IMR-90 (cell line): Measurements from ENCODE around the gene BLOC1S6. TPM values are rescaled to one million over a fixed set of nuclear protein-coding genes. Genes with fewer than 3 reads are reported as not detected.

Source experiments
- ATAC-seq: fragments of 200-7000 bp; cut with Tn5 transposase; 2 replicates; pipeline ENCODE4 v1.9.1; 2020; ENCODE audit warnings: low read depth, mild to moderate bottlenecking, moderate library complexity
- BruUV-seq: library from RNA; stranded (reverse); fragments of 400-500 nt; replicated peaks from 2 replicates; lab custom pipeline; 2021; lab: Mats Ljungman, UMichigan
- CTCF ChIA-PET: fragments of 300-600 bp; formaldehyde crosslinking; extraction: SDS; loops from one replicate; lab custom pipeline; 2021; ENCODE audit warnings: antibody characterized with exemption; lab: Yijun Ruan, JAX
- POLR2A ChIA-PET: fragments of 300-600 bp; sonication (Branson Sonifier 250); formaldehyde crosslinking; loops from one replicate; lab custom pipeline; 2022; ENCODE audit warnings: antibody characterized with exemption; ENCODE audit not compliant: unreplicated experiment; lab: Charles Lee
- DNase-seq: peaks from one replicate; pipeline ENCODE4 v3.0.0; 2013
- H2AFZ ChIP-seq: replicated peaks from 2 replicates; pipeline ENCODE3; 2013; ENCODE audit warnings: low read length, mild to moderate bottlenecking; ENCODE audit not compliant: poor library complexity
- H2AK5ac ChIP-seq: 2 replicates; pipeline ENCODE4 v1.6.1; 2013; ENCODE audit warnings: low read depth, low read length, inconsistent platforms
- H2AK9ac ChIP-seq: replicated peaks from 2 replicates; pipeline ENCODE3; 2013; ENCODE audit warnings: mild to moderate bottlenecking, low read depth, low read length, moderate library complexity; ENCODE audit not compliant: poor library complexity
- H2BK120ac ChIP-seq: 2 replicates; pipeline ENCODE4 v1.6.1; 2013; ENCODE audit warnings: low read depth, low read length, inconsistent platforms
- H2BK15ac ChIP-seq: 3 replicates; pipeline ENCODE4 v1.6.1; 2013; ENCODE audit warnings: low read depth, low read length, inconsistent platforms
- H2BK20ac ChIP-seq: 2 replicates; pipeline ENCODE4 v1.6.1; 2013; ENCODE audit warnings: low read depth, mild to moderate bottlenecking, inconsistent platforms, low read length, moderate library complexity
- H2BK5ac ChIP-seq: 2 replicates; pipeline ENCODE4 v1.6.1; 2013; ENCODE audit warnings: mild to moderate bottlenecking, low read depth, low read length, inconsistent platforms; ENCODE audit not compliant: poor library complexity, severe bottlenecking
- H3K14ac ChIP-seq: replicated peaks from 2 replicates; pipeline ENCODE4 v1.6.1; 2013; ENCODE audit warnings: low read depth, low read length, inconsistent platforms
- H3K18ac ChIP-seq: 2 replicates; pipeline ENCODE4 v1.6.1; 2013; ENCODE audit warnings: low read depth, low read length, control low read depth
- H3K23ac ChIP-seq: 2 replicates; pipeline ENCODE4 v1.6.1; 2013; ENCODE audit warnings: low read depth, low read length, inconsistent platforms
- H3K27ac ChIP-seq: 2 replicates; pipeline ENCODE4 v1.5.1; 2013; ENCODE audit warnings: mild to moderate bottlenecking, control low read depth, low read length; ENCODE audit not compliant: insufficient read depth
- H3K27me3 ChIP-seq: 2 replicates; pipeline ENCODE4 v1.6.1; 2013; ENCODE audit warnings: low read length; ENCODE audit not compliant: control insufficient read depth, insufficient read depth
- H3K36me3 ChIP-seq: 2 replicates; pipeline ENCODE4 v1.6.1; 2013; ENCODE audit warnings: low read length, mixed read lengths; ENCODE audit not compliant: control insufficient read depth, insufficient read depth
- H3K4ac ChIP-seq: 2 replicates; pipeline ENCODE4 v1.6.1; 2013; ENCODE audit warnings: low read depth, low read length, inconsistent platforms
- H3K4me1 ChIP-seq: 2 replicates; pipeline ENCODE4 v1.6.1; 2013; ENCODE audit warnings: low read length, mixed read lengths; ENCODE audit not compliant: control insufficient read depth, insufficient read depth
- H3K4me2 ChIP-seq: 2 replicates; pipeline ENCODE4 v1.6.1; 2013; ENCODE audit warnings: low read depth, mild to moderate bottlenecking, control low read depth, low read length, moderate library complexity
- H3K4me3 ChIP-seq: 2 replicates; pipeline ENCODE4 v1.5.1; 2013; ENCODE audit warnings: low read depth, mild to moderate bottlenecking, control low read depth, low read length, moderate library complexity; ENCODE audit not compliant: insufficient read depth
- H3K56ac ChIP-seq: 2 replicates; pipeline ENCODE4 v1.6.1; 2013; ENCODE audit warnings: low read length, inconsistent platforms; ENCODE audit not compliant: insufficient read depth; ENCODE audit errors: extremely low read depth
- H3K79me1 ChIP-seq, 2 experiments: 2 replicates each; pipeline ENCODE4 v1.6.1; 2013; ENCODE audit warnings: low read length in 2 of 2, inconsistent platforms in 1 of 2, low read depth in 1 of 2
- H3K9ac ChIP-seq: 2 replicates; pipeline ENCODE4 v1.6.1; 2013; ENCODE audit warnings: low read depth, low read length, control low read depth
- H3K9me1 ChIP-seq: 2 replicates; pipeline ENCODE4 v1.6.1; 2013; ENCODE audit warnings: low read length, inconsistent platforms; ENCODE audit not compliant: insufficient read depth
- H3K9me3 ChIP-seq: 2 replicates; pipeline ENCODE4 v1.6.1; 2013; ENCODE audit warnings: low read length; ENCODE audit not compliant: control insufficient read depth, insufficient read depth
- H4K20me1 ChIP-seq: 2 replicates; pipeline ENCODE4 v1.6.1; 2013; ENCODE audit warnings: low read length, inconsistent platforms; ENCODE audit not compliant: insufficient read depth
- H4K5ac ChIP-seq: 2 replicates; pipeline ENCODE4 v1.6.1; 2013; ENCODE audit warnings: mild to moderate bottlenecking, low read depth, low read length, control low read depth
- H4K8ac ChIP-seq, 2 experiments: 2 replicates each; pipeline ENCODE4 v1.6.1; 2013; ENCODE audit warnings: low read depth in 2 of 2, low read length in 2 of 2, control low read depth in 1 of 2, inconsistent platforms in 1 of 2
- H4K91ac ChIP-seq: 2 replicates; pipeline ENCODE4 v1.6.1; 2013; ENCODE audit warnings: low read depth, low read length, inconsistent platforms; ENCODE audit not compliant: insufficient read depth
- CEBPB ChIP-seq: IDR thresholded peaks from 2 replicates; pipeline ENCODE4 v1.6.1; 2012; ENCODE audit warnings: low read depth, low read length, improper control_type of control experiment
- MAZ ChIP-seq: IDR thresholded peaks from 2 replicates; pipeline ENCODE4 v1.6.1; 2012; ENCODE audit warnings: low read depth, mild to moderate bottlenecking, low read length, improper control_type of control experiment, moderate library complexity, borderline replicate concordance
- NFE2L2 ChIP-seq: fragments of 150-350 bp; IDR thresholded peaks from 2 replicates; pipeline ENCODE4 v1.6.1; 2016; ENCODE audit warnings: low read depth, mild to moderate bottlenecking, low read length
- RCOR1 ChIP-seq: IDR thresholded peaks from 2 replicates; pipeline ENCODE4 v1.6.1; 2012; ENCODE audit warnings: mild to moderate bottlenecking, low read length, improper control_type of control experiment; ENCODE audit not compliant: insufficient replicate concordance
- WGBS, 2 experiments: methylation state at CpG; one replicate each; pipeline versions ENCODE4 v1.1.5 to v1.1.7; 2013; ENCODE audit warnings: missing lambda C conversion rate in 2 of 2; ENCODE audit not compliant: insufficient read length in 1 of 2; ENCODE audit errors: extremely low coverage in 2 of 2; 5-methylcytosine and 5-hydroxymethylcytosine counted together
- dilution Hi-C: fragments of 300-500 bp; cut with HindIII; formaldehyde crosslinking; loops from one replicate; pipeline ENCODE4 v1.14.3; 2018; ENCODE audit warnings: low sequenced_read_pairs; ENCODE audit not compliant: unreplicated experiment
- in situ Hi-C: fragments of 300-500 bp; cut with MboI; formaldehyde crosslinking; loops from 3 replicates; pipeline ENCODE4 v1.14.3; 2019; ENCODE audit warnings: low sequenced_read_pairs, inconsistent platforms, mixed read lengths
- intact Hi-C: fragments of 100-400 bp; cut with micrococcal nuclease; formaldehyde crosslinking; loops from 2 replicates; pipeline ENCODE4 v1.10.0; 2022
- polyA plus RNA-seq, 3 experiments: library from polyadenylated mRNA; depleted of rRNA; stranded (reverse); fragments of >200 nt; gene quantifications; 2 replicates each; pipeline ENCODE4 v1.2.3, GENCODE V29; 2012; ENCODE audit warnings: low replicate concordance in 1 of 3
- total RNA-seq: library from RNA; depleted of rRNA; stranded (reverse); fragments of >200 nt; gene quantifications from 2 replicates; pipeline ENCODE4 v1.2.3, GENCODE V29; 2012

BLOC1S6 gene
- total and polyA plus RNA-seq, 2 of the 4 experiments (the other 2 are of a cell fraction): 21.7 to 40.9 TPM

DNA sequence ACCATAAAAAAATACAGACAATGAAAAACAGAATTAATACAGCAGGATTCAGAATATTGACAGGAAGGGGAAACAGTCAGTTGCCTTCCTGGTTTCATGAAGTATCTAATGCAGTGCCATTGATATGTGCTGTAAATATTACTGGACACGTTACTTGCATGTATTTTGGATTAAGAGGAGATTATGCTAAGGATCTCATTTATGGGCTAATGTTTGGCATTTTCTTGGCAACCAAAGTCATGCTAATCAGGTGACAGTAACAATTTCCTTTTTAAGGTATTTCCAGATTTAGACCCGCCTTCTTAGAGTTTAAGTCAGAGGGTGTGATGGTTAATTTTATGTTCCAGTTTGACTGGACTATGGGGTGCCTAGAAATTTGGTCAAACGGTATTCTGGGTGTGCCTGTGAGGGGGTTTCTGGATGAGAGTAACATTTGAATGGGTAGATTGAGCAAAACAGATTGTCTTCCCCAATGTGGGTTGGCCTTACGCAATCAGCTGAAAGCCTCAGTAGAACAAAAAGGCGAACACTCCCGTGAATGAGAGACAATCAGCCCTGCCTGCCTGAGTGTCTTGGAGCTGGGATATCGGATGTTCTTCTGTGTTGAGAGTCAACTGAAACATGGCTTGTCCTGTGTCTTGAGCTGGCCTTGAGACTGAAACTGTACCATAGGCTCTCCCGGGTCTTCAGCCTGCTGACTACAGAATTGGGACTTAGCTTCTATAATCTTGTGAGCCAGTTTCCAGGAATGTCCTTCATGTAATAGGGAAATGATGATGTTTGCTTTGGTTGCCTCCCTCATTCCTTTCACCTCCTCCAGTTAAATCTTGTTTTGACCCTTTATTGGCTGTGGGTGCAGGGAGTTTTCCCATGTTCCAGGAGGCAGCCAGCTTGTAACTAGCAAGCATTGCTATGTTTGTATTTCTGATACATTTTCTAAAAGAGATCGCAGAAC, 58.1 kb downstream of the BLOC1S6 start:
- BruUV-seq: no TSS peak
- dilution Hi-C loops: no loop called here
- H3K79me1 ChIP-seq: peaks cover 5 to 26% of the 10 kb centered on the region in 2 experiments; a peak in 2 of 4 replicates
- no peak overlapping the region for H3K9ac ChIP-seq
- H3K9me1 ChIP-seq: peaks cover 23% of the 10 kb centered on the region
- peak overlapping the region; percentile 25; the same call in 1 of the 2 replicates for H3K23ac ChIP-seq
- H3K4me2 ChIP-seq: peak overlapping the region; percentile 48
- H4K8ac ChIP-seq: peak overlapping the region; percentile 58 to 75; a peak in 3 of 4 replicates
- TF ChIP-seq MAZ (no peak), NFE2L2 (no peak), CEBPB (peak; percentile 92), RCOR1 (no peak)
- H4K5ac ChIP-seq: peak overlapping the region; percentile 51
- H3K9me3 ChIP-seq: no peaks in the 10 kb centered on the region
- peak overlapping the region; percentile 86 for H2BK20ac ChIP-seq
- peak overlapping the region; percentile 93 for H2AK5ac ChIP-seq
- H3K56ac ChIP-seq: 0 out of 2 replicates have a peak overlapping the region, but pooled peaks have one; percentile 12
- peak overlapping the region; percentile 38 for H2AFZ ChIP-seq
- peak overlapping the region; percentile 89 for H3K4ac ChIP-seq
- H2BK15ac ChIP-seq: peak overlapping the region; percentile 98
- DNase-seq (peak; percentile 86), ATAC-seq (peak; percentile 27)
- H3K18ac ChIP-seq: peak overlapping the region; percentile 85
- peak overlapping the region; percentile 88 for H2BK120ac ChIP-seq
- ChIA-PET CTCF (interaction anchor here (1.2 kb wide), 1 partner anchor 24 kb away, joined by 3 read pairs; no protein-coding TSS in a partner anchor), POLR2A (no interaction called here)
- H2AK9ac ChIP-seq: no peak overlapping the region
- H4K91ac ChIP-seq: peak overlapping the region; percentile 89
- peaks cover 8% of the 10 kb centered on the region; the same call in 1 of the 2 replicates for H4K20me1 ChIP-seq
- intact Hi-C loops: no loop called here
- no peak overlapping the region for H3K4me3 ChIP-seq
- peak overlapping the region; percentile 74 for H3K27ac ChIP-seq
- H3K36me3 ChIP-seq: no peaks in the 10 kb centered on the region; the same call in none of the 2 replicates
- H3K27me3 ChIP-seq: no peaks in the 10 kb centered on the region
- peak overlapping the region; percentile 86 for H3K14ac ChIP-seq
- H2BK5ac ChIP-seq: peak overlapping the region; percentile 84
- in situ Hi-C loops: no loop called here
- peaks cover 22% of the 10 kb centered on the region for H3K4me1 ChIP-seq
- WGBS, 2 experiments: 97% methylated on average over 4 of the region's 9 CpGs; no CpG with 5 or more reads in 1 of the 2 experiments
